Fibroblast of skin of left quadriceps (primary cell): Measurements from ENCODE around the gene BCL2L2.
"Not testable (repeated sequence)": the region's sequence is repeated elsewhere in the genome, so short reads cannot be mapped to it uniquely, and the experiment has no call there.

Experiments used
- DNase-seq, 2 experiments: peaks; one replicate each; pipeline ENCODE4 v3.0.0-alpha.2; 2013; ENCODE audit warnings: low read depth in 2 of 2

The BCL2L2 gene, protein sequence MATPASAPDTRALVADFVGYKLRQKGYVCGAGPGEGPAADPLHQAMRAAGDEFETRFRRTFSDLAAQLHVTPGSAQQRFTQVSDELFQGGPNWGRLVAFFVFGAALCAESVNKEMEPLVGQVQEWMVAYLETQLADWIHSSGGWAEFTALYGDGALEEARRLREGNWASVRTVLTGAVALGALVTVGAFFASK

DNA sequence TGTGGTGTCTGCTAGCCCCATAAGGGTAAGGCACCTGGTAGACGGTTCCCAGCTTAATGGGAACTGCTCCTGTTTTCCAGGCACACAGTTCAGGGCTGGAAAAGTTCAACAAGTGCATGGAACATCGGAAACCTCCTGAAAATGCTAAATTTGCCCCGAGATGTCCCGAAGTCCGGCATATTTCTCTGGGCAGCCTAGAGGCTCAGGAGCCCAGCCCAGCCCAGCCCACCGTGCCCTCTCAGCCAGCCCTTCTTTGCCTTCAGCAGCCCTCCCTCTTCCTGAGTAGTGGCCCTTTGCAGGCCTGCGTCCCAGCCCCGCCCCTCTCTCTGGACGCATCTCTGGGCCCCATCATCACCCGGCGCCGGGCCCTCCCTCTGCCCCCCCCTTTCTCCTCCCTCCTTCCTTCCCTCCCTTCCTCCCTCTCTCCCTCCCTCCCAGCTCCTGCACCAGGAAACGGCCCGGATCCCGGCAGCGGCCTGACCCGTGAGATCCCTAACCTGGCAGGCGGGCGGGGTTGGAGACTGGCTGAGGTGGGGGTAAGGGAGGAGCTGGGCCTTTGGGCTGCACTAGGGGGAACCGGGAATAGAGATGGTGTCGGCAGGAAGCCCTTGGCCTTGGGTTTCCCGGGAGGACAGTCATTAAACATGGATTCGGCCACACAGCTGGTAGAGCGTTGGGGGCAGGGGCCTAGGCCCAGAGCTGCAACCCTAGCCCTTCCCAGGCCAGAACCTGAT is at the start of gene BCL2L2:
TSS of gene BCL2L2 (plus strand) at position 422 of the 734 bp plus-strand sequence. CDS start 935 bp downstream, outside the sequence.
- peak; percentile 69 to 71 for DNase-seq

DNA sequence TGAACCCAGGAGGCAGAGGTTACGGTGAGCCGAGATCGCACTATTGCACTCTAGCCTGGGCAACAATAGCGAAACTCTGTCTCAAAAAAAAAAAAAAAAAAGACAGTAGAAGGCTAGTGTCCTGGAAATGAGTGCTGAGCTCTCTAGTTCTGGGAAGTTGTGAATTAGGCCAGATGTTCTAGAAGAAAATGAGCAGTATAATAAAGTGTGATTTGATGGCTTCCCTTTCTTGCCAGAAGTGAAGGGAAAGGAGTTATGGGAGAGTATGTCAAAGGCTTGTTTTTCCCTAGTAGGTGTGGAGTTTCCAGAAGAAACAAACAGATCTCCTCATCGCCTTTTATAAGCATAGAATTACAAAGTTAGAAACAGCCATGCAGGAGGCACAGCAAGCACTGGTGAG is 48.4 kb upstream of the BCL2L2 start:
- DNase-seq = no peak

- no peak for DNase-seq
These were observed 47.2 kb upstream of the BCL2L2 start for GRCh38 chr14:23259426-23259825.

GRCh38 chr14:23260849-23261248 is 45.8 kb upstream of the BCL2L2 start:
- not testable (repeated sequence) for DNase-seq

GRCh38 chr14:23269193-23269592 is 37.4 kb upstream of the BCL2L2 start:
- DNase-seq = no peak

DNA sequence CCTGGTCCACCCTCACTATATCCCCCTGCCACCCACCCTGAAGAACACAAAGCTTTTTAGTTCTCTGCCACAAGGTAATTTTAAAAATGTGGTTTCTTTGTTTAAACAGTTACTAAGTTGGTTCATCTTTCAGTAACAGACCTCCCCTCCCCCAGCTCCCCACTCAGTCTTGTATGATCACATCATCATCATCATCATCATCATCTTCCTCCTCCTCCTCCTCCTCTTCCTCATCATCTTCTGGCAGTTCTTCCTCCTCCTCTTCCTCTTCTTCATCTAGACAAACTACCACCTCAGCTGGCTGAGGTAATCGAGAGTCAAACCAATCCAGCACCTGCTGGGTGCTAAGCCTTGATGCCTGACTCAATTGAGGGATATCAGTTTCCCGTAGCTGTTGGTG is 31.2 kb upstream of the BCL2L2 start:
- DNase-seq = no peak

GRCh38 chr14:23277189-23277588 is 29.4 kb upstream of the BCL2L2 start:
- no peak for DNase-seq

DNA sequence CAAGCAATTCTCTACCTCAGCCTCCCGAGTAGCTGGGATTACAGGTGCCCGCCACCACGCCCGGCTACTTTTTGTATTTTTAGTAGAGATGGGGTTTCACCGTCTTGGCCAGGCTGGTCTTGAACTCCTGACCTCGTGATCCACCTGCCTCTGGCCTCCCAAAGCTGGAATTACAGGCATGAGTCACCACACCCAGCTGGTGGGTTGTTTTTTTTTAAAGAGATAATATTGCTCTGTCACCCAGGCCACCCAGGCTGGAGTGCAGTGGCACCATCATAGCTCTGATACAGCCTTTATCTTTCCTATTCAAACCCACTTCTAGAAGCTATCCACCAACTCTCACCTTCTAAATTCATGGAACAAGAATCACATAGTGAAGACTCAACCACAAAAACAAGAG is 28.7 kb upstream of the BCL2L2 start:
- not testable (repeated sequence) for DNase-seq

DNA sequence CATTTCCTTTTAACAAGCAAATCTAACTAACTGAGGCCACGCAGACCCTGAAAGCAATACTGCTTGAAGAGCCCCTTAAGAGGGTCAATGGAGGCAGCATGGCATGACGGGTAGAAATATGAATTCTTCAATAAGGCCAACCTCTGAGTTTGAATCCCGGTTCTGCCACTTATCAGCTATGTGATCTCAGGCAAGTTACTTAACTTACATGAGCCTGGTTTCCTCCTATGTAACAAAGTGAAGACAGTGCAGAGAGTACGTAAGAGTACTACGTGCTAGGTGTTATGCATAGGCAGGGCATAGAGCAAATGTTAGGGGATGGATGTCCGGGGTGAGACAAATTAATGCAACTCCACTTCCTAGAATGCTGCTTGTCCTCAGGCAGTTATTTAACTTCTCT is 25.4 kb upstream of the BCL2L2 start:
- DNase-seq = no peak

GRCh38 chr14:23284654-23285529 is 21.7 kb upstream of the BCL2L2 start:
- DNase-seq = no peak

GRCh38 chr14:23285530-23286019 is 21.1 kb upstream of the BCL2L2 start:
- DNase-seq = no peak

- peak; percentile 96 for DNase-seq
These were observed 20.4 kb upstream of the BCL2L2 start, which contains the start of gene HOMEZ for GRCh38 chr14:23286020-23286901. Gene HOMEZ (minus strand): TSS chr14:23286132. CDS start chr14:23285952, 180 bp downstream.

DNA sequence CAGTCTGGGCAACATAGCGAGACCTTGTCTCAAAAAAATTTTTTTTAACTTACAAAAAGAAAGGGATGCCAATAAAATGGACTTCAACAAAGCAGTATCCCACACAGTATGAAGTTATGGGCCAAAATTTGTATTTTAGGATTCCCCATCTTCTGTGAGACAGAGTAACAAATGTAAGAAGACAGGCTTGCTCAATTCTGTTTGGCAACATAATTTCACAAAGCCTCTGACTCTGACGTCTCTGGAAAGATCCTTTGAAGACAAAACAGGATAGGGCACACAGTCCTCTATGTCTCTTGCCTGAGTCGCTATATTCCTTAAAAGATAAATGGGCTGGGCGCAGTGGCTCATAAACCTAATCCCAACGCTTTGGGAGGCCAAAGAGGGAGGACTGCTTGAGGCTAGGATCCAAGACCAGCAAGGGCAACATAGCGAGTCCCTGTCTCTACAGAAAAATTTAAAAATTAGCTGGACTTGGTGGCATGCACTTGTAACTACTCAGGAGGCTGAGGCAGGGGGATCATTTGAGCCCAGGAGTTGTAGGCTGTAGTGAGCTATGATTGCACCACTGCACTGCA is 19.6 kb upstream of the BCL2L2 start:
- no peak for DNase-seq

GRCh38 chr14:23294734-23295561 is 11.7 kb upstream of the BCL2L2 start:
- DNase-seq = peak in 1 of 2 experiments; percentile 24

GRCh38 chr14:23296012-23296777 is 10.4 kb upstream of the BCL2L2 start:
- no peak for DNase-seq

DNA sequence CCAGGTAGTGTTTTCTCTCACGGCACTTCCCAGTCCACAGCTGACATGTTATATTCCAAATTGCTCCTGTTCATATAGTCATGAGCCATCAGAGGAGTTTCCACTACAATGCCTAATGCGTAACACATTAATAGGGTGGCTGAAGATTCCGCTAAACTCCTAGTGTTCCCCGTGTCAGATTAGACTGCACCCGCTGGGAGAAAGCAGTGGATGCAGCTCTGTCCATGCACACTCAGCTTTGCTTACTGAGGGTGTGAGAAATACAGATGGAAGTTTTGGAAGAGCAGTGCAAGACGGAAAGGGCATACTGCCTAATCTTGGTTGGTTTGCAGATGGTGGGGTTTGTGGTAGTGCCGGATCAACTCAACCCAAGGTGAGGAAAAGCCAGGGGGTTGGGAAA is 9.5 kb upstream of the BCL2L2 start:
- DNase-seq = no peak

DNA sequence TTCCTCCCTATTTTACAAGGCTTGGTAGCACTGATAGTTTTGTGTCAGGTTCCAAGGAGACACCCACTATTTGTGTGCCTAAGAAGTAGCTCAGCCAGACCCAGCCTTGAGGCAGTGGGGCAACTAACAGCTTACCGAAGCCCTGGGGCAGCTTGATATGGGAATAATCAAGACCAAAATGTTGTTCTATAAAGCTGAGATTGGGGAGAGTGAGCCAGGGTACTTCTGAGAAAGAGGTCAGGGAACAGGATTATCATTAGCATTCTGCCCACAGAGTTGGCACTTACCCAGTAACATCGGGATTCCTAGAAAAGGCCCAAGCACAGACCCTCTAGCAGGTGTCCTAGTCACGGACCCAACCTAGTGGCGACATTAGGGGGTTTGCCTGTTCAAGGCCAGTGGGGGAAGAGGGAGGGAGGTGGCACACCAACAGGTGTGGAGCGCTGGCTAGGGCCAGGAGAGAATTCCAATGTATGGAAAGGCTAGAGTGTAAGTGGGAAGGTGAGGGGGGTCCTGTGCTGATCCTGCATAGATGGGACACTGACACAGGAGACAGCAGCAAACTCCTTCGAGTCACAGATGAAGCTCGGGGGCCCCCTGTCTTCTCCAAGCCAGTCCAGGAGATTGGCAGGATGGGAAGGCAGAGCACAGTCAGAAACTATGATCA is 8.9 kb upstream of the BCL2L2 start:
- DNase-seq = no peak

- no peak for DNase-seq
These were observed 7.2 kb upstream of the BCL2L2 start for GRCh38 chr14:23299211-23299957.
